Epithelial cell of proximal tubule (primary cell): Measurements from ENCODE around the gene FHOD3. TPM values are rescaled to one million over a fixed set of nuclear protein-coding genes. Genes with fewer than 3 reads are reported as not detected.

ENCODE experiments used
- DNase-seq: peaks from one replicate; pipeline ENCODE4 v3.0.0-alpha.2; 2011; ENCODE audit warnings: low read depth
- H3K4me3 ChIP-seq: 2 replicates; pipeline ENCODE4 v1.5.1; 2011; ENCODE audit warnings: low read depth, mild to moderate bottlenecking, low read length
- CTCF ChIP-seq: conservative IDR thresholded peaks from 2 replicates; pipeline ENCODE4 v1.5.1; 2012; ENCODE audit warnings: low read depth, mild to moderate bottlenecking, low read length
- total RNA-seq: library from RNA; depleted of rRNA; stranded (reverse); fragments of >200 nt; gene quantifications from 2 replicates; pipeline ENCODE4 v1.2.3, GENCODE V29; 2015

The FHOD3 gene
- total RNA-seq, 1 donor from 2014 or later, result 27.3 TPM

DNA sequence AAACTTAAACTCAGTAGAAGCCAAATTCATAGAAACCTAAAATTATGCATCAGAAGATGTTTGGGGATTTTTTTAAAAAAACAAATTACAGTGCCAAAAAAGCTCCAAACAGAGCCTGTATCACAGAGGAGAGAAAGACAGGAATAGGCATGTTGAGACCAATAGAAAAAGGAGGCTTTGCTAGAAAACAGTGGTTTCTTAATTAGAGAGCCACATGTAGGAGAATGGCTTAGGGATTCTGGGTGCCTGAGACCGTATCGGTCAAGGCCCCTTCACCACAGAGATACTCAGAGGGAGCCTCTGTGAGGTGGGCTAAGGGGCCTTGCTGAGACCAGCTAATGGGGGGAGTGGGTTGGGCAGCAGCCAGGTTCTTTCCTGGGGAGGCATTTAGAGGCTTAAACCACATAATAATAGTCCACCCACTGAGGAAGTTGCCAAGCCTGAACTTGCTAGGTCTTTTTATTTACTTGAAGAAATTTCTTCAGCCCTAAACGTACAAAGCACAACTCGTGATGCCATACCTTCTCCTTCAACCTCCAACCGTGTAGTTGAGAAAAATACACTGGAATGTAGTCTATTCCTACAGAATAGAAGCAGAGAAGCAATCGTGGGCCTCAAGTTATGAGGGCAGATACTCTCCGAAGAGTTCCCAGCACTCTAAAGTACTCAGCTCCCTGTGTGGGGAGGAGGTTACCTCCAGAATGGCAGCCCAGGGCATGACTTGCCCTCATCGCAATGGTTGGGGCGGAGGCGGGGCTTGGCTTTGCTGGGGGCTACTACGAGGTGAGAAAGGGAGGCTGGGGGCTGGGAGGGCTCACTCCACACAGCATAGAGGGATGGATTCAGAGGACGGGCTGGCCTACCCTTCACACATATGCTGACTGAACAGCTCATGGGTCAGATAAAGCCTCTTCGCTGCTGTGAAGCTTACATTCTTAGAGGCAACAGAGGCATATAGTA lies 293.4 kb downstream of the FHOD3 start:
- no peak overlapping the region for H3K4me3 ChIP-seq
- DNase-seq, result no peak

GRCh38 chr18:36592282-36592681 lies 294.8 kb downstream of the FHOD3 start:
- TF ChIP-seq CTCF, result no peak
- DNase-seq, result no peak
- no peak overlapping the region for H3K4me3 ChIP-seq

More for the DNA sequence above, 293.4 kb downstream of the FHOD3 start:
- TF ChIP-seq CTCF, result no peak

- TF ChIP-seq CTCF, result no peak
- no peak for DNase-seq
- no peak overlapping the region for H3K4me3 ChIP-seq
Measured at GRCh38 chr18:36593001-36593400, 295.5 kb downstream of the FHOD3 start.

GRCh38 chr18:36593641-36594040 lies 296.1 kb downstream of the FHOD3 start:
- TF ChIP-seq CTCF, result no peak
- DNase-seq, result no peak
- H3K4me3 ChIP-seq, result no peak overlapping the region

GRCh38 chr18:36594621-36595020 lies 297.1 kb downstream of the FHOD3 start:
- TF ChIP-seq CTCF, result no peak
- no peak for DNase-seq
- no peak overlapping the region for H3K4me3 ChIP-seq

DNA sequence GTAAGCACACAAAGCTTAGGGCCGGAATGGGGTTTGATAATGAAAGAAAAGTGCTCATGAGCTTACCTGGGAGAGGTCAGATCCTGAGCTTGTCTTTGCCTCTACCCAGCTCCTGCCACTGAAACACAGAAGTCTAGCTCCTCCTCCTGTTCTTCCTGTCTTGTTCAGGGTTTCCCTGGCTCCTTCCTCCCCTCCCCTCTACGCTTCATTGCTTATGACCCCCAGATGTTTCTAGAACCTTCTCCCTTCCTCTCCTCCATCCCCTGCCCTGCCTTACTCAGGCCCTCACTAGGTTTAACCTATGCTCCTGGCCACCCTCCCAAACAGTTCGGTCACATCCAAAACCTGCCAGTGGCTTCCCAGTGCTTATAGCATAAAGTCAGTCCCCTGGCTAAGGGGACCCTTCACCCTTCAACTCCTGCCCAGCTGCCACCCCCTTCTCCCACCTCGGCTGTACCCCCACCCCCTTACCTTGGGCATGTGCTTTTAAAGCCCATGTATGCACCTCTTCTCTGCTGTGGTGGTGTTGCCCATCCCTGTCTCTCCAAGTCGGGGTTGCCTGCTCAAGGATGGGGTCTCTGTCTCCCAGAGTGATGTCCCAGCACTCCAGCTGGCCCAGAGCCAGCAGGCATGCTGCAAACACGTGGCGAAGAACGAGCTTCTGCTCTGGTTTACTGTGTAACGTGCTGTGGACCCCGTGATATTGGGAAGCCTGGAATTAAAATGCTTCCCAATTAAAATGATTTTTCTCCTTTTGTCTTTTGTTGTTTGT lies 297.7 kb downstream of the FHOD3 start:
- DNase-seq, result no peak
- TF ChIP-seq CTCF, result no peak
- no peak overlapping the region for H3K4me3 ChIP-seq
